ENCODE data around the gene PTCD3. TPM values are rescaled to one million over a fixed set of nuclear protein-coding genes. Genes with fewer than 3 reads are reported as not detected.

The PTCD3 gene
- polyA plus RNA-seq, 1 donor (not counting 4 experiments of a cell fraction or from before 2014, with no cell fraction given), result 93.1 TPM

GRCh38 chr2:86068648-86069047 lies 37.4 kb upstream of the PTCD3 start:
- Histone ChIP-seq H3K27ac (ENCODE audit: control insufficient read depth, insufficient read depth, low read length) (no peak overlapping the region), H3K9ac (ENCODE audit: control insufficient read depth, extremely low read depth, insufficient read depth, low read length) (no peak overlapping the region), H2AFZ (ENCODE audit: control insufficient read depth, low read length) (no peak overlapping the region), H3K9me3 (ENCODE audit: control insufficient read depth, low read depth, low read length) (no peaks in the 10 kb centered on the region), H3K36me3 (ENCODE audit: control insufficient read depth in 2 of 2, extremely low read depth in 1 of 2, insufficient read depth in 2 of 2, low read length in 2 of 2) (peaks cover 41 to 58% of the 10 kb centered on the region in 2 experiments), H3K27me3 (ENCODE audit: control insufficient read depth, extremely low read depth, insufficient read depth, low read length) (no peaks in the 10 kb centered on the region), H3K9me1 (ENCODE audit: control insufficient read depth, extremely low read depth, insufficient read depth, low read length) (no peaks in the 10 kb centered on the region), H3K4me3 (ENCODE audit: control insufficient read depth in 2 of 3, extremely low read depth in 1 of 3, insufficient read depth in 2 of 3, low read depth in 1 of 3, low read length in 3 of 3) (no peak overlapping the region), H3K79me2 (ENCODE audit: control insufficient read depth, insufficient read depth, low read length) (no peaks in the 10 kb centered on the region), H3K4me2 (ENCODE audit: control insufficient read depth, extremely low read depth, insufficient read depth, low read depth, low read length) (no peak overlapping the region), H3K4me1 (ENCODE audit: control insufficient read depth, extremely low read depth, insufficient read depth, low read length) (no peaks in the 10 kb centered on the region), H4K20me1 (ENCODE audit: control insufficient read depth, extremely low read depth, insufficient read depth, low read length) (peaks cover 3% of the 10 kb centered on the region)
- FAIRE-seq, result no peak
- no peak for DNase-seq (ENCODE audit: low read depth, low spot score)
- no peak for TF ChIP-seq EZH2 (IDR thresholded peaks at IDR 0.05; ENCODE audit: low read length)
- TF ChIP-seq CTCF (optimal IDR thresholded peaks at IDR 0.05 in 1 of 3, IDR thresholded peaks at IDR 0.05 in 1 of 3, conservative IDR thresholded peaks at IDR 0.05 in 1 of 3; ENCODE audit: extremely low read depth in 1 of 3, insufficient read depth in 2 of 3, low read length in 3 of 3), result no peak
- dilution Hi-C loops (cut with MboI; ENCODE audit: extremely low pct_ligation_motif_present, low sequenced_read_pairs), result no loop called here

GRCh38 chr2:86069091-86069685 lies 36.8 kb upstream of the PTCD3 start:
- FAIRE-seq, result no peak

More at GRCh38 chr2:86069091-86069685, 36.8 kb upstream of the PTCD3 start:
- Histone ChIP-seq H3K4me2 (ENCODE audit: control insufficient read depth, extremely low read depth, insufficient read depth, low read depth, low read length) (no peak overlapping the region), H3K4me1 (ENCODE audit: control insufficient read depth, extremely low read depth, insufficient read depth, low read length) (no peaks in the 10 kb centered on the region), H3K9me1 (ENCODE audit: control insufficient read depth, extremely low read depth, insufficient read depth, low read length) (no peaks in the 10 kb centered on the region), H2AFZ (ENCODE audit: control insufficient read depth, low read length) (no peak overlapping the region), H4K20me1 (ENCODE audit: control insufficient read depth, extremely low read depth, insufficient read depth, low read length) (peaks cover 3% of the 10 kb centered on the region), H3K9me3 (ENCODE audit: control insufficient read depth, low read depth, low read length) (no peaks in the 10 kb centered on the region), H3K36me3 (ENCODE audit: control insufficient read depth in 2 of 2, extremely low read depth in 1 of 2, insufficient read depth in 2 of 2, low read length in 2 of 2) (peaks cover 43 to 61% of the 10 kb centered on the region in 2 experiments), H3K27me3 (ENCODE audit: control insufficient read depth, extremely low read depth, insufficient read depth, low read length) (no peaks in the 10 kb centered on the region), H3K27ac (ENCODE audit: control insufficient read depth, insufficient read depth, low read length) (no peak overlapping the region), H3K4me3 (ENCODE audit: control insufficient read depth in 2 of 3, extremely low read depth in 1 of 3, insufficient read depth in 2 of 3, low read depth in 1 of 3, low read length in 3 of 3) (no peak overlapping the region), H3K79me2 (ENCODE audit: control insufficient read depth, insufficient read depth, low read length) (no peaks in the 10 kb centered on the region), H3K9ac (ENCODE audit: control insufficient read depth, extremely low read depth, insufficient read depth, low read length) (no peak overlapping the region)
- TF ChIP-seq CTCF (optimal IDR thresholded peaks at IDR 0.05 in 1 of 3, IDR thresholded peaks at IDR 0.05 in 1 of 3, conservative IDR thresholded peaks at IDR 0.05 in 1 of 3; ENCODE audit: extremely low read depth in 1 of 3, insufficient read depth in 2 of 3, low read length in 3 of 3), result no peak
- no peak for TF ChIP-seq EZH2 (IDR thresholded peaks at IDR 0.05; ENCODE audit: low read length)
- dilution Hi-C loops (cut with MboI; ENCODE audit: extremely low pct_ligation_motif_present, low sequenced_read_pairs), result no loop called here
- DNase-seq (ENCODE audit: low read depth, low spot score), result no peak

Data from keratinocyte (primary cell).